Neuronal stem cell (in vitro differentiated cells): ENCODE data around the gene MICALL2.

Experiments used
- DNase-seq: peaks from one replicate; pipeline ENCODE4 v3.0.0-alpha.2; 2013; ENCODE audit warnings: low spot score
- H2AFZ ChIP-seq: one replicate; pipeline ENCODE4 v1.6.1; 2013; ENCODE audit warnings: mild to moderate bottlenecking, low read length, inconsistent platforms
- H2AK5ac ChIP-seq: 2 replicates; pipeline ENCODE4 v1.6.1; 2013; ENCODE audit warnings: low read depth, mild to moderate bottlenecking, inconsistent platforms, low read length, moderate library complexity, mixed read lengths
- H2BK120ac ChIP-seq: 2 replicates; pipeline ENCODE4 v1.6.1; 2013; ENCODE audit warnings: low read depth, mild to moderate bottlenecking, inconsistent platforms, low read length, moderate library complexity, mixed read lengths
- H2BK12ac ChIP-seq: one replicate; pipeline ENCODE4 v1.6.1; 2013; ENCODE audit warnings: low read length, inconsistent platforms
- H2BK15ac ChIP-seq: 2 replicates; pipeline ENCODE4 v1.6.1; 2013; ENCODE audit warnings: mild to moderate bottlenecking, low read length, inconsistent platforms, mixed read lengths
- H2BK5ac ChIP-seq: one replicate; pipeline ENCODE4 v1.6.1; 2013; ENCODE audit warnings: inconsistent platforms, mild to moderate bottlenecking, low read length, moderate library complexity
- H3K14ac ChIP-seq: one replicate; pipeline ENCODE4 v1.6.1; 2013; ENCODE audit warnings: low read length, inconsistent platforms
- H3K18ac ChIP-seq: 2 replicates; pipeline ENCODE4 v1.6.1; 2013; ENCODE audit warnings: low read length, inconsistent platforms
- H3K23ac ChIP-seq: 2 replicates; pipeline ENCODE4 v1.6.1; 2013; ENCODE audit warnings: low read depth, mild to moderate bottlenecking, mixed read lengths, low read length, inconsistent platforms; ENCODE audit not compliant: poor library complexity
- H3K27ac ChIP-seq: replicated peaks from 3 replicates; pipeline ENCODE4 v1.5.1; 2013; ENCODE audit warnings: low read length, inconsistent platforms
- H3K27me3 ChIP-seq, 3 experiments: 2 replicates each; pipeline ENCODE4 v1.6.1; 2013; ENCODE audit warnings: low read length in 3 of 3, mild to moderate bottlenecking in 2 of 3, inconsistent platforms in 1 of 3, low read depth in 1 of 3, mixed read lengths in 1 of 3, moderate library complexity in 1 of 3; ENCODE audit not compliant: control insufficient read depth in 3 of 3, insufficient read depth in 3 of 3
- H3K36me3 ChIP-seq, 2 donors: replicated peaks in 1 of 2; 2 replicates each; pipeline ENCODE4 v1.6.1; 2013; ENCODE audit warnings: low read length in 2 of 2; ENCODE audit not compliant: control insufficient read depth in 2 of 2, insufficient read depth in 2 of 2
- H3K4ac ChIP-seq: 2 replicates; pipeline ENCODE4 v1.6.1; 2013; ENCODE audit warnings: inconsistent platforms, mild to moderate bottlenecking, low read length, moderate library complexity
- H3K4me1 ChIP-seq, 2 donors: 1 replicate in 1 of 2; 2 replicates in 1 of 2; pipeline ENCODE4 v1.6.1; 2013; ENCODE audit warnings: low read length in 2 of 2, low read depth in 1 of 2; ENCODE audit not compliant: control insufficient read depth in 2 of 2, insufficient read depth in 1 of 2
- H3K4me2 ChIP-seq: one replicate; pipeline ENCODE4 v1.6.1; 2013; ENCODE audit warnings: mild to moderate bottlenecking, low read length, inconsistent platforms; ENCODE audit not compliant: insufficient read depth, poor library complexity, severe bottlenecking
- H3K4me3 ChIP-seq, 2 donors: 2 replicates each; pipeline ENCODE4 v1.5.1; 2013; ENCODE audit warnings: low read length in 2 of 2, mild to moderate bottlenecking in 2 of 2, inconsistent platforms in 1 of 2, moderate library complexity in 1 of 2
- H3K79me1 ChIP-seq: one replicate; pipeline ENCODE4 v1.6.1; 2013; ENCODE audit warnings: low read depth, mild to moderate bottlenecking, inconsistent platforms, low read length, moderate library complexity
- H3K9ac ChIP-seq: one replicate; pipeline ENCODE4 v1.6.1; 2013; ENCODE audit warnings: mild to moderate bottlenecking, low read depth, low read length, inconsistent platforms; ENCODE audit not compliant: poor library complexity
- H3K9me3 ChIP-seq, 2 donors: replicated peaks in 1 of 2; 2 replicates each; pipeline versions ENCODE3 to v1.6.1; 2013; ENCODE audit warnings: low read length in 2 of 2, mild to moderate bottlenecking in 2 of 2, inconsistent platforms in 1 of 2, low read depth in 1 of 2, mixed read lengths in 1 of 2, moderate library complexity in 1 of 2; ENCODE audit not compliant: control insufficient read depth in 2 of 2, insufficient read depth in 1 of 2
- H4K8ac ChIP-seq: one replicate; pipeline ENCODE4 v1.6.1; 2013; ENCODE audit warnings: low read depth, mild to moderate bottlenecking, inconsistent platforms, low read length, moderate library complexity
- H4K91ac ChIP-seq: one replicate; pipeline ENCODE4 v1.6.1; 2013; ENCODE audit warnings: low read length, low read depth, mild to moderate bottlenecking, inconsistent platforms; ENCODE audit not compliant: poor library complexity
- WGBS, 2 donors: extraction: QIAGEN DNeasy Blood & Tissue Kit; methylation state at CpG; one replicate each; pipeline ENCODE4 v1.1.7; 2013; ENCODE audit warnings: missing lambda C conversion rate in 2 of 2, mixed read lengths in 1 of 2; ENCODE audit not compliant: insufficient read length in 2 of 2, insufficient replicate concordance in 1 of 2; ENCODE audit errors: extremely low coverage in 2 of 2; 5-methylcytosine and 5-hydroxymethylcytosine counted together

MICALL2 gene

DNA sequence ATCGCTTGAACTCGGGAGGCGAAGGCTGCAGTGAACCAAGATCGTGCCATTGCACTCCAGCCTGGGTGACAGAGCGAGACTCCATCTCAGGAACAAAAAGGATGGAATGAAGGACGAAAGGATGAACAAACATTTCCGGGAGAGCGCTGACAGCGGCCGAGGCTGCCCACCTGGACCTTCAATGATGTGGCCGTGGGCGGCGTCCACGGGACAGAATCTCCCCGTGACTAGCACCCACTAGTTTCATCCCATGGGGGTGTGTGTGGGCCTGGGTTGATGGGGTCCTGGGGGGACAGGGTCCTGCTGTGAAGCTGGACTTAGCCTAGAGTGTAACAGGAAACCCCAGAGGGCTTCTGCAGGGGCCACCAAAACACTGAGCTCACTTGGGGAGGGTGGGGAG is 32.8 kb downstream of the MICALL2 start:
- no peak overlapping the region for H3K9ac ChIP-seq
- H2AK5ac ChIP-seq = peak overlapping the region; percentile 47
- H3K27me3 ChIP-seq = peaks cover 0 to 46% (median 0%) of the 10 kb centered on the region in 3 experiments
- peak overlapping the region; percentile 8 for H3K18ac ChIP-seq
- no peaks in the 10 kb centered on the region for H3K9me3 ChIP-seq
- no peak overlapping the region for H3K14ac ChIP-seq
- peaks cover 0 to 5% of the 10 kb centered on the region in 2 donors for H3K4me1 ChIP-seq
- no peak overlapping the region for H3K4ac ChIP-seq
- H2BK5ac ChIP-seq = no peak overlapping the region
- H2AFZ ChIP-seq = no peak overlapping the region
- H3K4me3 ChIP-seq = no peak overlapping the region
- no peaks in the 10 kb centered on the region for H3K79me1 ChIP-seq
- H3K23ac ChIP-seq = no peak overlapping the region
- no peak for DNase-seq
- no peak overlapping the region for H3K27ac ChIP-seq
- no peak overlapping the region for H3K4me2 ChIP-seq
- peak overlapping the region; percentile 94 for H2BK15ac ChIP-seq
- no peak overlapping the region for H4K91ac ChIP-seq
- no peak overlapping the region for H2BK120ac ChIP-seq
- no peak overlapping the region for H4K8ac ChIP-seq
- H2BK12ac ChIP-seq = no peak overlapping the region
- no CpG with 5 or more reads among the region's 15 CpGs for WGBS, 2 donors
- no peaks in the 10 kb centered on the region for H3K36me3 ChIP-seq

DNA sequence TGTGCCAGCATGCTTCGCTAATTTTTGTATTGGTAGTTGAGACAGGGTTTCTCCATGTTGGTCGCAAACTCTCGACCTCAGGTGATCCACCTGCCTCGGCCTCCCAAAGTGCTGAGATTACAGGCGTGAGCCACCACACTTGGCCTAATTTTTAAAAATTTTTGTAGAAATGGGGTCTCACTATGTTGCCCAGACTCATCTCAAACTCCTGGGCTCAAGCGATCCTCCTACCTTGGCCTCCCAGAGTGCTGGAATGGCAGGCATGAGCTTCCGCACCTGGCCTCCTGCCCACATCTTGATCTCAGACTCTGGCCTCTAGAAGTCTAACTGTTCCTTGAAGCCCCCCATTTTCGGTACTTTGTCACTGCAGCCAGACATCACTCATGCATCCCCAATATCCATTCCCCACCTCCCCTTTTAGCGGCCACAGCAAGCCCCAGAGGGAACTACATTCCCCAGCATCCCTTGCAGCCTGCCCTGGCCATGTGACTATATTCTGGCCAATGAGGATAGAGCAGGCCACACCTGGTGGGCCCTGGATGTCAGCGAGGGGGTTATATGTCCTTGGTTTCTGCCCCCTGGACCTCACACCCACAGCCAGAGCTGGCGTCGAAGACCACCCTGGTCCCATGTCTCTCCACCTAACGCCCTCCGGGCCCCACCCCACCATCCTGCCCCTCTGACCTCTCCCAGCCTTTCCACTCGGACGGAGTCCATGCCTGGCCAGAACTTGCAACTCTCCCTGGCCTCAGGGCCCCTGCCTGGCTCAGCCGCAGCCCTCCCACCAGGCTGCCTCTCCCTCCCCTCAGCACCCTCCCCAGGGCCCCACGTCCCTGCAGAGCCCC is 33.8 kb downstream of the MICALL2 start:
- no peak overlapping the region for H2BK12ac ChIP-seq
- peak overlapping the region; percentile 47 for H2BK120ac ChIP-seq
- H3K4me1 ChIP-seq = peaks cover 0 to 5% of the 10 kb centered on the region in 2 donors
- H3K23ac ChIP-seq = no peak overlapping the region
- no peak overlapping the region for H3K27ac ChIP-seq
- peak overlapping the region; percentile 53 for H2BK5ac ChIP-seq
- no peak overlapping the region for H3K9ac ChIP-seq
- no CpG with 5 or more reads among the region's 18 CpGs for WGBS, 2 donors
- peak overlapping the region; percentile 99 for H4K8ac ChIP-seq
- no peaks in the 10 kb centered on the region for H3K9me3 ChIP-seq
- H3K36me3 ChIP-seq = no peaks in the 10 kb centered on the region
- peak overlapping the region; percentile 92 for H2AK5ac ChIP-seq
- no peak overlapping the region for H2AFZ ChIP-seq
- DNase-seq = no peak
- H3K27me3 ChIP-seq = peaks cover 0 to 44% (median 0%) of the 10 kb centered on the region in 3 experiments
- no peak overlapping the region for H3K4me3 ChIP-seq
- no peak overlapping the region for H4K91ac ChIP-seq
- H3K14ac ChIP-seq = peak overlapping the region; percentile 38
- H2BK15ac ChIP-seq = peak overlapping the region; percentile 89
- peak overlapping the region; percentile 93 for H3K18ac ChIP-seq
- no peaks in the 10 kb centered on the region for H3K79me1 ChIP-seq
- H3K4ac ChIP-seq = peak overlapping the region; percentile 53
- H3K4me2 ChIP-seq = peak overlapping the region; percentile 11

DNA sequence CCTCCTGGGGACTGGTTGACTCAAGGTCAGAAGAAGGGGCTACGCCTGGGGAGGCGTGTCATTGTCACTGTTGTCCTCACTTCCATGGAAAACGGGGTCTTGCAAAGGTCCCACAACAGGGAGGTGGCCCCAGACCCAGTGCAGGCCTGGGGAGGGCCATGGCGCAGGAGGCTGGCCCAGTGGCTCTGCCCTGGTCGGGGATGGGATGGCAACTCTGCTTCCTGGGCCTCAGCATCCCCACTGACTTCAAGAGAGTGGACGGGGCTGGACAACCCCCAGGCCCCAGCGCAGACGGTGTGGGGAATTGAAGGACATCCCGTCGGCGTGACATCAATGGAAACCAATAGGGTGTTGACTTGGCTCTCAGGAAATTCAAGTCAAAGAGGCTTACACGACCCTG is 35.2 kb downstream of the MICALL2 start:
- no peak overlapping the region for H3K4me2 ChIP-seq

DNA sequence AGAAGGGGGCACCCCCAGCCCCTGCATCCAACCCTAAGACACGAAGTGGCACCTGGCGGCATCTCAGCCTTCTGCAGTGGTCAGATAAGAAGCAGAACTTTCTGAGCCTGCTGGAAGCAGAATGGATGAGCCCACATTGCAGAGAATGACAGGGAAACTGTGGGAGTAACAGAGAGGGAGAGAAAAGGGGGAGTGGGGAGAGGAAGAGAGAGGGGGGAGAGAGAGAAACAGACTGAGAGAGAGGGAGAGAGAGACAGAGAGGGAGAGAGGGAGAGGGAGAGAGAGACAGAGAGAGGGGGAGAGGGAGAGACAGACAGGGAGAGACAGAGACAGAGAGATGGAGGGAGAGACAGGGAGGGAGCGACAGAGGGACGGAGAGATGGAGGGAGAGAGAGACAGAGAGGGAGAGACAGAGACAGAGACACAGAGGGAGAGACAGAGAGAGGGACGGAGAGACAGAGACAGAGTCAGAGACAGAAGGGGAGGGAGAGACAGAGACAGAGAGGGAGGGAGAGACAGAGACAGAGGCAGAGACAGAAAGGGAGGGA is 35.9 kb downstream of the MICALL2 start:
- no peak for DNase-seq
- no peak overlapping the region for H3K18ac ChIP-seq
- H2BK120ac ChIP-seq = no peak overlapping the region
- no peaks in the 10 kb centered on the region for H3K36me3 ChIP-seq
- no peak overlapping the region for H4K8ac ChIP-seq
- no peak overlapping the region for H3K4me3 ChIP-seq
- no peak overlapping the region for H2AK5ac ChIP-seq
- H2BK12ac ChIP-seq = no peak overlapping the region
- no peak overlapping the region for H3K4ac ChIP-seq
- no peaks in the 10 kb centered on the region for H3K9me3 ChIP-seq
- H2AFZ ChIP-seq = peak overlapping the region; percentile 24
- H3K4me1 ChIP-seq = no peaks in the 10 kb centered on the region
- no peaks in the 10 kb centered on the region for H3K79me1 ChIP-seq
- WGBS, 2 donors = no CpG with 5 or more reads among the region's 5 CpGs
- no peak overlapping the region for H2BK5ac ChIP-seq
- no peak overlapping the region for H3K27ac ChIP-seq
- no peak overlapping the region for H4K91ac ChIP-seq
- H3K14ac ChIP-seq = peak overlapping the region; percentile 71
- no peak overlapping the region for H3K9ac ChIP-seq
- no peak overlapping the region for H2BK15ac ChIP-seq
- no peak overlapping the region for H3K4me2 ChIP-seq
- peaks cover 0 to 25% (median 0%) of the 10 kb centered on the region in 3 experiments for H3K27me3 ChIP-seq
- peak overlapping the region; percentile 85 for H3K23ac ChIP-seq

More for the DNA sequence above, 35.2 kb downstream of the MICALL2 start:
- Histone ChIP-seq H4K8ac (peak overlapping the region; percentile 92), H3K27ac (no peak overlapping the region), H3K23ac (peak overlapping the region; percentile 73), H3K4me3 (no peak overlapping the region), H3K27me3 (peaks cover 0 to 32% (median 0%) of the 10 kb centered on the region in 3 experiments), H3K18ac (peak overlapping the region; percentile 17), H4K91ac (no peak overlapping the region), H3K9ac (no peak overlapping the region), H3K36me3 (no peaks in the 10 kb centered on the region), H3K14ac (peak overlapping the region; percentile 21), H3K4ac (no peak overlapping the region), H2BK15ac (peak overlapping the region; percentile 67), H2AFZ (no peak overlapping the region), H2BK120ac (no peak overlapping the region), H2AK5ac (peak overlapping the region; percentile 90), H3K4me1 (no peaks in the 10 kb centered on the region), H3K79me1 (no peaks in the 10 kb centered on the region), H2BK5ac (no peak overlapping the region), H2BK12ac (no peak overlapping the region), H3K9me3 (no peaks in the 10 kb centered on the region)
- WGBS, 2 donors = no CpG with 5 or more reads among the region's 12 CpGs
- DNase-seq = no peak
